GM23338 (cell line): ENCODE measurements around the gene MAP3K4. TPM values are rescaled to one million over a fixed set of nuclear protein-coding genes. Genes with fewer than 3 reads are reported as not detected.

Experiments used
- ATAC-seq: fragments of 200-7000 bp; cut with Tn5 transposase; 3 replicates; pipeline ENCODE4 v1.9.1; 2020
- DNase-seq: peaks from one replicate; pipeline ENCODE4 v3.0.0-alpha.2; 2015; ENCODE audit warnings: low spot score
- H2AFZ ChIP-seq: fragments of 200-600 bp; sonication (generic); 2 replicates; pipeline ENCODE4 v1.8.0; 2016; ENCODE audit warnings: antibody characterized with exemption, mild to moderate bottlenecking, moderate library complexity
- H3F3A ChIP-seq: fragments of 200-600 bp; sonication (generic); replicated peaks from 2 replicates; pipeline ENCODE4 v1.8.0; 2017; ENCODE audit warnings: antibody characterized with exemption, mixed run types, low read depth
- H3K27ac ChIP-seq: fragments of 200-600 bp; sonication (generic); 2 replicates; pipeline ENCODE4 v1.6.1; 2016; ENCODE audit warnings: low read depth
- H3K27me3 ChIP-seq: fragments of 200-600 bp; sonication (generic); 2 replicates; pipeline ENCODE4 v1.8.0; 2016; ENCODE audit warnings: mild to moderate bottlenecking, mixed run types, moderate library complexity; ENCODE audit not compliant: insufficient read depth
- H3K36me3 ChIP-seq: fragments of 200-600 bp; sonication (generic); 2 replicates; pipeline ENCODE4 v1.8.0; 2016; ENCODE audit warnings: mild to moderate bottlenecking; ENCODE audit not compliant: insufficient read depth
- H3K4me1 ChIP-seq: fragments of 200-600 bp; sonication (generic); 2 replicates; pipeline ENCODE4 v1.8.0; 2016; ENCODE audit warnings: mild to moderate bottlenecking, moderate library complexity; ENCODE audit not compliant: insufficient read depth
- H3K4me2 ChIP-seq: fragments of 200-600 bp; sonication (generic); 2 replicates; pipeline ENCODE4 v1.7.1; 2017; ENCODE audit warnings: mixed run types
- H3K4me3 ChIP-seq: fragments of 200-600 bp; sonication (generic); 2 replicates; pipeline ENCODE4 v1.6.1; 2016; ENCODE audit warnings: mixed run types
- H3K79me2 ChIP-seq: fragments of 200-600 bp; sonication (generic); replicated peaks from 2 replicates; pipeline ENCODE4 v1.8.0; 2017; ENCODE audit warnings: mild to moderate bottlenecking; ENCODE audit not compliant: insufficient read depth
- H3K9me2 ChIP-seq: fragments of 200-600 bp; sonication (generic); 2 replicates; pipeline ENCODE4 v1.8.0; 2017; ENCODE audit not compliant: insufficient read depth
- H4K20me1 ChIP-seq: fragments of 200-600 bp; sonication (generic); replicated peaks from 2 replicates; pipeline ENCODE4 v1.8.0; 2017; ENCODE audit warnings: mild to moderate bottlenecking; ENCODE audit not compliant: insufficient read depth
- H3K27ac Mint-ChIP-seq: 2 replicates; pipeline ENCODE4 v1.8.0; 2020; ENCODE audit warnings: inconsistent platforms, mild to moderate bottlenecking, moderate library complexity, mixed read lengths
- H3K27me3 Mint-ChIP-seq: 3 replicates; pipeline ENCODE4 v1.8.0; 2022; ENCODE audit warnings: low read depth, mild to moderate bottlenecking, moderate library complexity, mixed read lengths, inconsistent platforms; ENCODE audit not compliant: insufficient read depth, poor library complexity
- H3K36me3 Mint-ChIP-seq: 3 replicates; pipeline ENCODE4 v1.8.0; 2021; ENCODE audit warnings: low read depth, mild to moderate bottlenecking, inconsistent platforms, moderate library complexity, mixed read lengths
- H3K4me1 Mint-ChIP-seq: 3 replicates; pipeline ENCODE4 v1.8.0; 2020; ENCODE audit warnings: mild to moderate bottlenecking, inconsistent platforms, mixed read lengths
- H3K4me3 Mint-ChIP-seq: 3 replicates; pipeline ENCODE4 v1.8.0; 2021; ENCODE audit warnings: moderate library complexity, mild to moderate bottlenecking, inconsistent platforms, mixed read lengths
- H3K9me3 Mint-ChIP-seq: 3 replicates; pipeline ENCODE4 v1.8.0; 2020; ENCODE audit warnings: moderate library complexity, mild to moderate bottlenecking, inconsistent platforms, mixed read lengths
- CREB1 ChIP-seq: fragments of 250-450 bp; sonication (Bioruptor Pico); IDR thresholded peaks from 2 replicates; pipeline ENCODE4 v1.5.0; 2020; ENCODE audit warnings: low read depth, mild to moderate bottlenecking, moderate library complexity
- CTCF ChIP-seq, 2 experiments: fragments of 200-600 bp in 1 of 2; sonication (generic) in 1 of 2; conservative IDR thresholded peaks; 2 replicates each; pipeline versions ENCODE4 v1.5.1 to v1.6.1; 2016 to 2017; ENCODE audit warnings: antibody characterized with exemption in 2 of 2, low read depth in 2 of 2, mild to moderate bottlenecking in 2 of 2, moderate library complexity in 1 of 2
- EZH2 ChIP-seq: fragments of 200-600 bp; sonication (generic); IDR thresholded peaks from one replicate; pipeline ENCODE4 v1.8.0; 2017; ENCODE audit warnings: antibody characterized with exemption, mild to moderate bottlenecking, low read depth; ENCODE audit not compliant: unreplicated experiment
- EZH2phosphoT487 ChIP-seq: fragments of 200-600 bp; sonication (generic); IDR thresholded peaks from one replicate; pipeline ENCODE4 v1.8.1; 2018; ENCODE audit warnings: antibody characterized with exemption; ENCODE audit not compliant: unreplicated experiment
- JUNB ChIP-seq: IDR thresholded peaks from one replicate; pipeline ENCODE4 v1.6.1; 2016; ENCODE audit warnings: antibody characterized with exemption; ENCODE audit not compliant: unreplicated experiment
- NANOG ChIP-seq: IDR thresholded peaks from 2 replicates; pipeline ENCODE4 v1.6.1; 2016; ENCODE audit warnings: antibody characterized with exemption, borderline replicate concordance
- POLR2AphosphoS5 ChIP-seq: IDR thresholded peaks from 2 replicates; pipeline ENCODE4 v1.6.1; 2016; ENCODE audit warnings: antibody characterized with exemption, low read depth
- STAT1 ChIP-seq: IDR thresholded peaks from one replicate; pipeline ENCODE4 v1.6.1; 2016; ENCODE audit warnings: antibody characterized with exemption; ENCODE audit not compliant: unreplicated experiment
- ZNF114 ChIP-seq: fragments of 250-450 bp; sonication (Bioruptor Pico); IDR thresholded peaks from 2 replicates; pipeline ENCODE4 v1.5.0; 2020; ENCODE audit warnings: mild to moderate bottlenecking, moderate library complexity
- ZNF331 ChIP-seq: fragments of 250-450 bp; sonication (Bioruptor Pico); IDR thresholded peaks from 2 replicates; pipeline ENCODE4 v1.5.0; 2020; ENCODE audit warnings: low read depth, mild to moderate bottlenecking, moderate library complexity
- polyA plus RNA-seq: library from polyadenylated mRNA; unstranded; fragments of >200 nt; fragmentation: Nextera tagmentation; extraction: Ambion mirVana; gene quantifications from 2 replicates; pipeline ENCODE4 v1.2.1, GENCODE V29; 2016
- total RNA-seq: library from RNA; depleted of rRNA; stranded (reverse); fragments of >200 nt; shearing (Covaris generic); gene quantifications from 2 replicates; pipeline ENCODE4 v1.2.3, GENCODE V29; 2014
- TF ChIP-seq, protein P1 (sequence below): IDR thresholded peaks from 2 replicates; pipeline ENCODE4 v1.6.1; 2016; ENCODE audit warnings: antibody characterized with exemption
- TF ChIP-seq, protein P2 (sequence below): IDR thresholded peaks from one replicate; pipeline ENCODE4 v1.6.1; 2018; ENCODE audit warnings: antibody characterized with exemption; ENCODE audit not compliant: unreplicated experiment
- TF ChIP-seq, protein P3 (sequence below): fragments of 250-450 bp; sonication (Bioruptor Pico); IDR thresholded peaks from 2 replicates; pipeline ENCODE4 v1.5.0; 2020; ENCODE audit warnings: mild to moderate bottlenecking, moderate library complexity

MAP3K4 gene
- total and polyA plus RNA-seq, 2 experiments from 2014 or later, result 44.4 to 48.8 TPM

- no peaks in the 10 kb centered on the region for H3K4me1 ChIP-seq
- no peak overlapping the region for H3K4me3 ChIP-seq
- no peaks in the 10 kb centered on the region for H3K9me2 ChIP-seq
- Mint-ChIP-seq H3K27ac (no peak overlapping the region), H3K36me3 (peaks cover 43% of the 10 kb centered on the region), H3K27me3 (no peaks in the 10 kb centered on the region), H3K4me1 (no peaks in the 10 kb centered on the region; the same call in 2 of the 3 replicates), H3K9me3 (no peaks in the 10 kb centered on the region), H3K4me3 (no peak overlapping the region)
- no peaks in the 10 kb centered on the region for H4K20me1 ChIP-seq
- H3K27me3 ChIP-seq, result no peaks in the 10 kb centered on the region
- TF ChIP-seq CTCF (conservative IDR thresholded peaks at IDR 0.05; ENCODE audit: low read depth in 2 of 2) (no peak), ZNF114 (no peak), NANOG (no peak), EZH2 (no peak), POLR2AphosphoS5 (no peak), EZH2phosphoT487 (no peak), STAT1 (no peak), CREB1 (CRISPR knock-in tag) (no peak), ZNF331 (no peak), JUNB (no peak)
- TF ChIP-seq, protein P1, sequence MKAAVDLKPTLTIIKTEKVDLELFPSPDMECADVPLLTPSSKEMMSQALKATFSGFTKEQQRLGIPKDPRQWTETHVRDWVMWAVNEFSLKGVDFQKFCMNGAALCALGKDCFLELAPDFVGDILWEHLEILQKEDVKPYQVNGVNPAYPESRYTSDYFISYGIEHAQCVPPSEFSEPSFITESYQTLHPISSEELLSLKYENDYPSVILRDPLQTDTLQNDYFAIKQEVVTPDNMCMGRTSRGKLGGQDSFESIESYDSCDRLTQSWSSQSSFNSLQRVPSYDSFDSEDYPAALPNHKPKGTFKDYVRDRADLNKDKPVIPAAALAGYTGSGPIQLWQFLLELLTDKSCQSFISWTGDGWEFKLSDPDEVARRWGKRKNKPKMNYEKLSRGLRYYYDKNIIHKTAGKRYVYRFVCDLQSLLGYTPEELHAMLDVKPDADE, result no peak
- TF ChIP-seq, protein P2, sequence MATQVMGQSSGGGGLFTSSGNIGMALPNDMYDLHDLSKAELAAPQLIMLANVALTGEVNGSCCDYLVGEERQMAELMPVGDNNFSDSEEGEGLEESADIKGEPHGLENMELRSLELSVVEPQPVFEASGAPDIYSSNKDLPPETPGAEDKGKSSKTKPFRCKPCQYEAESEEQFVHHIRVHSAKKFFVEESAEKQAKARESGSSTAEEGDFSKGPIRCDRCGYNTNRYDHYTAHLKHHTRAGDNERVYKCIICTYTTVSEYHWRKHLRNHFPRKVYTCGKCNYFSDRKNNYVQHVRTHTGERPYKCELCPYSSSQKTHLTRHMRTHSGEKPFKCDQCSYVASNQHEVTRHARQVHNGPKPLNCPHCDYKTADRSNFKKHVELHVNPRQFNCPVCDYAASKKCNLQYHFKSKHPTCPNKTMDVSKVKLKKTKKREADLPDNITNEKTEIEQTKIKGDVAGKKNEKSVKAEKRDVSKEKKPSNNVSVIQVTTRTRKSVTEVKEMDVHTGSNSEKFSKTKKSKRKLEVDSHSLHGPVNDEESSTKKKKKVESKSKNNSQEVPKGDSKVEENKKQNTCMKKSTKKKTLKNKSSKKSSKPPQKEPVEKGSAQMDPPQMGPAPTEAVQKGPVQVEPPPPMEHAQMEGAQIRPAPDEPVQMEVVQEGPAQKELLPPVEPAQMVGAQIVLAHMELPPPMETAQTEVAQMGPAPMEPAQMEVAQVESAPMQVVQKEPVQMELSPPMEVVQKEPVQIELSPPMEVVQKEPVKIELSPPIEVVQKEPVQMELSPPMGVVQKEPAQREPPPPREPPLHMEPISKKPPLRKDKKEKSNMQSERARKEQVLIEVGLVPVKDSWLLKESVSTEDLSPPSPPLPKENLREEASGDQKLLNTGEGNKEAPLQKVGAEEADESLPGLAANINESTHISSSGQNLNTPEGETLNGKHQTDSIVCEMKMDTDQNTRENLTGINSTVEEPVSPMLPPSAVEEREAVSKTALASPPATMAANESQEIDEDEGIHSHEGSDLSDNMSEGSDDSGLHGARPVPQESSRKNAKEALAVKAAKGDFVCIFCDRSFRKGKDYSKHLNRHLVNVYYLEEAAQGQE, result no peak
- TF ChIP-seq, protein P3, sequence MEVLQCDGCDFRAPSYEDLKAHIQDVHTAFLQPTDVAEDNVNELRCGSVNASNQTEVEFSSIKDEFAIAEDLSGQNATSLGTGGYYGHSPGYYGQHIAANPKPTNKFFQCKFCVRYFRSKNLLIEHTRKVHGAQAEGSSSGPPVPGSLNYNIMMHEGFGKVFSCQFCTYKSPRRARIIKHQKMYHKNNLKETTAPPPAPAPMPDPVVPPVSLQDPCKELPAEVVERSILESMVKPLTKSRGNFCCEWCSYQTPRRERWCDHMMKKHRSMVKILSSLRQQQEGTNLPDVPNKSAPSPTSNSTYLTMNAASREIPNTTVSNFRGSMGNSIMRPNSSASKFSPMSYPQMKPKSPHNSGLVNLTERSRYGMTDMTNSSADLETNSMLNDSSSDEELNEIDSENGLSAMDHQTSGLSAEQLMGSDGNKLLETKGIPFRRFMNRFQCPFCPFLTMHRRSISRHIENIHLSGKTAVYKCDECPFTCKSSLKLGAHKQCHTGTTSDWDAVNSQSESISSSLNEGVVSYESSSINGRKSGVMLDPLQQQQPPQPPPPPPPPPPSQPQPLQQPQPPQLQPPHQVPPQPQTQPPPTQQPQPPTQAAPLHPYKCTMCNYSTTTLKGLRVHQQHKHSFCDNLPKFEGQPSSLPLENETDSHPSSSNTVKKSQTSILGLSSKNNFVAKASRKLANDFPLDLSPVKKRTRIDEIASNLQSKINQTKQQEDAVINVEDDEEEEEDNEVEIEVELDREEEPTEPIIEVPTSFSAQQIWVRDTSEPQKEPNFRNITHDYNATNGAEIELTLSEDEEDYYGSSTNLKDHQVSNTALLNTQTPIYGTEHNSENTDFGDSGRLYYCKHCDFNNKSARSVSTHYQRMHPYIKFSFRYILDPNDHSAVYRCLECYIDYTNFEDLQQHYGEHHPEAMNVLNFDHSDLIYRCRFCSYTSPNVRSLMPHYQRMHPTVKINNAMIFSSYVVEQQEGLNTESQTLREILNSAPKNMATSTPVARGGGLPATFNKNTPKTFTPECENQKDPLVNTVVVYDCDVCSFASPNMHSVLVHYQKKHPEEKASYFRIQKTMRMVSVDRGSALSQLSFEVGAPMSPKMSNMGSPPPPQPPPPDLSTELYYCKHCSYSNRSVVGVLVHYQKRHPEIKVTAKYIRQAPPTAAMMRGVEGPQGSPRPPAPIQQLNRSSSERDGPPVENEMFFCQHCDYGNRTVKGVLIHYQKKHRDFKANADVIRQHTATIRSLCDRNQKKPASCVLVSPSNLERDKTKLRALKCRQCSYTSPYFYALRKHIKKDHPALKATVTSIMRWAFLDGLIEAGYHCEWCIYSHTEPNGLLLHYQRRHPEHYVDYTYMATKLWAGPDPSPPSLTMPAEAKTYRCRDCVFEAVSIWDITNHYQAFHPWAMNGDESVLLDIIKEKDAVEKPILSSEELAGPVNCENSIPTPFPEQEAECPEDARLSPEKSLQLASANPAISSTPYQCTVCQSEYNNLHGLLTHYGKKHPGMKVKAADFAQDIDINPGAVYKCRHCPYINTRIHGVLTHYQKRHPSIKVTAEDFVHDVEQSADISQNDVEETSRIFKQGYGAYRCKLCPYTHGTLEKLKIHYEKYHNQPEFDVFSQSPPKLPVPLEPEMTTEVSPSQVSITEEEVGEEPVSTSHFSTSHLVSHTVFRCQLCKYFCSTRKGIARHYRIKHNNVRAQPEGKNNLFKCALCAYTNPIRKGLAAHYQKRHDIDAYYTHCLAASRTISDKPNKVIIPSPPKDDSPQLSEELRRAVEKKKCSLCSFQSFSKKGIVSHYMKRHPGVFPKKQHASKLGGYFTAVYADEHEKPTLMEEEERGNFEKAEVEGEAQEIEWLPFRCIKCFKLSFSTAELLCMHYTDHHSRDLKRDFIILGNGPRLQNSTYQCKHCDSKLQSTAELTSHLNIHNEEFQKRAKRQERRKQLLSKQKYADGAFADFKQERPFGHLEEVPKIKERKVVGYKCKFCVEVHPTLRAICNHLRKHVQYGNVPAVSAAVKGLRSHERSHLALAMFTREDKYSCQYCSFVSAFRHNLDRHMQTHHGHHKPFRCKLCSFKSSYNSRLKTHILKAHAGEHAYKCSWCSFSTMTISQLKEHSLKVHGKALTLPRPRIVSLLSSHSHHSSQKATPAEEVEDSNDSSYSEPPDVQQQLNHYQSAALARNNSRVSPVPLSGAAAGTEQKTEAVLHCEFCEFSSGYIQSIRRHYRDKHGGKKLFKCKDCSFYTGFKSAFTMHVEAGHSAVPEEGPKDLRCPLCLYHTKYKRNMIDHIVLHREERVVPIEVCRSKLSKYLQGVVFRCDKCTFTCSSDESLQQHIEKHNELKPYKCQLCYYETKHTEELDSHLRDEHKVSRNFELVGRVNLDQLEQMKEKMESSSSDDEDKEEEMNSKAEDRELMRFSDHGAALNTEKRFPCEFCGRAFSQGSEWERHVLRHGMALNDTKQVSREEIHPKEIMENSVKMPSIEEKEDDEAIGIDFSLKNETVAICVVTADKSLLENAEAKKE (CRISPR knock-in tag), result no peak
- peaks cover 4% of the 10 kb centered on the region for H3K36me3 ChIP-seq
- ATAC-seq (no peak), DNase-seq (no peak)
- H3K27ac ChIP-seq, result no peak overlapping the region
- no peak overlapping the region for H3K4me2 ChIP-seq
- H2AFZ ChIP-seq, result no peak overlapping the region
- no peaks in the 10 kb centered on the region for H3F3A ChIP-seq
- no peaks in the 10 kb centered on the region for H3K79me2 ChIP-seq
These were observed 152.3 kb downstream of the MAP3K4 start for GRCh38 chr6:161143663-161144430.
